Brain pericyte (primary cell): ENCODE measurements around the gene CLCNKB.
"Not testable (repeated sequence)": the region's sequence is repeated elsewhere in the genome, so short reads cannot be mapped to it uniquely, and the experiment has no call there.

Source experiments
- DNase-seq: peaks from one replicate; pipeline ENCODE4 v3.0.0-alpha.2; 2012; ENCODE audit warnings: low read depth, low spot score

The CLCNKB gene

GRCh38 chr1:16057314-16057915, 13.8 kb downstream of the CLCNKB start:
- DNase-seq, result not testable (repeated sequence)

- not testable (repeated sequence) for DNase-seq
Measured at GRCh38 chr1:16058394-16059120, 15.0 kb downstream of the CLCNKB start.

DNA sequence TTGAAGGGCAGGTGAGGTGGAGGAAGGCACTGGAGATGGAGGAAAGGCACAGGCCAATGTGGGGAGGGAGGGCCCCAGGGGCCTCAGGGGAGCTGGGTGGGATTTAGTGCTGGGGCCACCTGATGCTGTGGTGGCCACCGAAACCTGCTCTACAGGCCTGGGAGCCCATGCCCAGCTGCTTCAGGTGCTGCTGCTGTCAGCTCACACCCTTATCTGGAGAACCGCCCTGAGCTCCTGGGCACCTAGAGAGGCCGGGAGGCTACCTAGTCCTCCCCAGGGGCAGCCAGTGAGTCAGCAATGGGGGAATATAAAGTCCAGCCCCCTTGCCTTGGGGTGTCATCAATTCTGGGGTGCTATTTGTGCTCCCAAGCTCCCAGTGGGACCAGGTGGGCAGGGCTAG, 17.7 kb downstream of the CLCNKB start:
- DNase-seq, result no peak

GRCh38 chr1:16061989-16062686, 18.6 kb downstream of the CLCNKB start:
- DNase-seq, result not testable (repeated sequence)

- DNase-seq, result not testable (repeated sequence)
Measured at GRCh38 chr1:16062687-16063075, 19.1 kb downstream of the CLCNKB start.

GRCh38 chr1:16063226-16063829, 19.7 kb downstream of the CLCNKB start:
- no peak for DNase-seq

GRCh38 chr1:16063921-16064320, 20.3 kb downstream of the CLCNKB start:
- DNase-seq, result no peak

DNA sequence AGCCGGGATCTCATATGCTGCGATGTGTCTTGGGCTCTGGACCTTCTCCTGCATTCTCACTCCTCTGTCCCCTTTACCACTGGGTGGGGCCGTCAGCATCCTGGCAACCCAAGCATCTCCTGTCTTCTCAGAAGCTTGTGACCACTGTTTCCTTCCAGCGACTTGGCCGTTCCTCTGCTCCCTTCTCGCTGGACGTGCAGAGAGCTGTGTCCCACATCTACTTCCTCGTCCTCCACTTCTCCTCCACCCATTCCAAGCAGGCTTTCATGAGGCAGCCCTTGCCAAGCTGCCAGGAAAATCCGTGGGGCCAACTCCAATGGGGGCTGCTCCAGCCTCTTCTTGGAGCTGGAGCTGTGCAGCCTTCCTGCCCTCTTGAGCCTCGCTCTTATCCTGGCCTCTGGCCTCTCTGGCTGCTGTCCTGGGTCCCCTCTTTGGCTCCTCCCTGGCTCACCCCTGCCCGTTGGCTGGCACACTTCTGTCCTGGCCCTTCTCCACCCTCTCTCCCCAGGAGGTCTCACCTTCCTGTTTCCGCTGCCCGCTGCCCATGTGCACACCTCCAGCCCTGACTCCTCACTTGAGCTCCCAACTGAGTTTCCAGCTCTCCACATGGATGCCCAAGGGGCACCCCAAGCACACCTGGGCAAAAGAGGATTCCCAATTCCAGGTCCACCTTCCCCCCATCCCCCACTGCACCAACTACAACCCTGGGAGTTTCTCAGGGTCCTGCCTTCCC, 21.1 kb downstream of the CLCNKB start:
- DNase-seq, result no peak

DNA sequence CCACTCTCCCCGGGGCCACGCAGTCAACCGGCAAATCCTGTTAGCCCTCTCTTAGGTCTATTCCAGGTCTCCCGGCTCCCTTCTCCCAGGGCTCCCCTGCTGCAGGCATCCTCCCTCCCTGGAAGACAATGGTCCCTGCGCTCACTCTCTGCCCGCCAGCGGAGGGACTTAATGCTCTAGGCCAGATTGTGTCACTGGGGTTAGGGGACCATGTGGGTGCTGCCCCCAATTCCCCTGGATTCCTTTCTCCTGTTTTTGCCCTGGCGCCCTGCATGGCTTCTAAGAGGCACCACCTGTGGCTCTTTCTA, 21.6 kb downstream of the CLCNKB start:
- DNase-seq, result no peak

- no peak for DNase-seq
Measured at GRCh38 chr1:16066245-16066644, 22.7 kb downstream of the CLCNKB start.

- DNase-seq, result no peak
Measured at GRCh38 chr1:16067127-16067768, 23.7 kb downstream of the CLCNKB start.

DNA sequence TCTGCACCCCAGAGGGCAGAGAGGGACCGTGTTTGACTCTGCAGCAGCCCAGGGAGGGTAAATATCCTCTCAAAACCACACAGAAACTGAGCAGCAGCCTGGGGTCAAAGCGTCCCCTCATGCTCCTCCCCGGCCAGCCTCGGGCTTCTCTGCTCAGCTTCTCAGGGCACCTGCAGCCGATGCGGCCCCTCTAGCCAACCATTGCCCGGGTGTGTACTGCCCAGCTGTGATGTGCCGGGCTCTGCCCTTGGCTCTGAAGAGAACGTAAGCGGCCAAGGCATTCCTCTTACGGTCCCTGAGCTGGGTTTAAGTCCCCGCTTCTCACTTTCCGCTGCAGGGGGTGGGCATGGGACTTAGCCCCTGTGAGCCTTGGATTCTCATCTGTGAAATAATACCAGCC, 24.4 kb downstream of the CLCNKB start:
- no peak for DNase-seq

- no peak for DNase-seq
Measured at GRCh38 chr1:16068356-16069270, 25.0 kb downstream of the CLCNKB start.

DNA sequence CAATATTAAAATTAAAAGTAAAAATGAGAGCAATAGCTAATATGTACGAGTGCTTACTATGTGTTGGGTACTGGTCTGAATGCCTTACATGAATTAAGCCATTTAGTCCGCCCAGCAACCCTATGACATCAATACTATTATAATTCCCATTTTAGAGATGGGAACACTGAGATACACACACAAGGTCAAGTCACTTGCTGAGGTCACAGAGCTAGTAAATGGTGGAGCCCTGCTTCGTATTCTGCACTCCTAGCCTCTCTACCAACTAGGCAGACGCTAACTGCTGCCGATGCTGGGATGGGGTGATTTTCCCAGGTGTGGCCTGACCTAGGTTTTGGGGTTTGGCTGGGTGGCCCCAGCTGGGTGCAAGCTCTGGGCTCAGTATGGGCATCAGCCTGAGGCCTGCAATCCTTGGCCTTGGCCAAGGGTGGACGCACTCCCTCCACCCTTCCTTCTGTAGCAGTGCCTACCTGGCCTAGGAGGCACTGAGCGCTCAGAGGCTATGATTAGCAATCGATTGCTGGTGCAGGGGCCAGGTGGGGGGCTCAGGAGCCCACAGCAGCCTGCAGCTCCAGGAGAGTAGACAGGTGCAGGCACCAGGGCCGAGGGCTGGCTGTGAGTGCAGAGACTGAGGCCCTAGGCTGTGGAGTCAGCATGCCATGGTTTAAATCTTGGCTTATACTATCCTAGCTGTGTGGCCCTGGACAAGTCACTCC, 27.2 kb downstream of the CLCNKB start:
- no peak for DNase-seq

GRCh38 chr1:16071614-16072013, 28.0 kb downstream of the CLCNKB start:
- DNase-seq, result no peak

DNA sequence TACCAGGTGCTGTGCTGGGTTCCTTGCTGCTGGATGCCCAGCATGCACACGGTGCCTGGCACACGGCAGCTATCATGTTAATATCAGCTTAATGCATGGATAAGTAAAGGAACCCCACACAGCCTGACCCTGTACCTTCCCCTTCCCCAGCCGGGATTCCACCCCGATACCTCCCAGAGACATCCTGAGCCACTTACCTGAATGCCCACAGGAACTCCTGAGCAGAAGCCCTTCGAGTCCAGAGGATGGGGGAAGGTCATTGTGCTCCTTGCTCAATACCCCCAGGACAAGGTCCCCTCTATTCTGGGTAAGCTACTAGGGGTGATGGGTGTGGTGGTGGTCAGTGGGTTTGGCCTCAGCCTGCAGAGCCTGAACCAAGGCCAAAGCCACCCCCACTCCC, 28.5 kb downstream of the CLCNKB start:
- no peak for DNase-seq

DNA sequence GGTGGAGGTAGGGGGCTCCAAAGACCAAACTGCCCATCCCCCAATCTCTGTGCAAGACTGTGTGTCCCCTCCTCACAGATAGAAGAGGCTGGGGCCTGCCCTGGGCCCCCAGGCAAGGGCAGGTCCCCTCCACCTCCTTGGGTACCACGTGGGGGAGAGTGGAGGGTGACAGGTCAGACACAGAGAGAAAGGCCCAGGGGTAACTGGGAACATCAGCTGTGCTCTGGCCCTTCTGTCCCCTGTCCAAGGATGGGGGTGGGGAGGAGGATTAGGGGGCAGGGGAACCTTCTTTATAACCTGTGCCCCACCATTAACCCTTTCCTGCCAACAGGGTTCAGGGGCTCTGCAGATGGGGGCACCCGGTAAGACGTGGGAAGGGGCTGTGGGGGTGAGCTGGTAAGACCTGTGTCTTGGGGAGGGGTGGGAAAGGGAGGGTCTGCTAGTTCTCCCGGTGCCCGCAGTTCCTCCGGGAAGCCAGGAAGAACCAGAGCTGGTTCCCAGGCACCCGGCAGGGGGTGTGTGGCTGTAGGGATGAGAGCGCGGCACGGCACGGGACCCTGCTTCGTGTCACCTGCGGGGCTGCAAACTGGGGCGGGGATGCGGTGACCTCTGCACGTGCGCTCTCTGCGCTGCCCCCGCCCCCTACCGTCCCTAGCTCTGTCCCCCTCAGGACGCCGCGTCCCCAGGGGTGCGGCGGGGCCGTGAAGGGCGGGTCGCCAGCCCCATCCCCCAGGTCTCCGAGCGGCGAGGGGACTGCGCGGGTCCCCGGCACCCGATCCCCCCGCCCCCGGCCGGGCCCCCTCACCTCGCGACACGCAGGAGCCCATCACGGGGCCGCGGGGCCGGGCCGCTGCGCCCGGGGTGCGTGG, 29.3 kb downstream of the CLCNKB start:
- DNase-seq, result no peak

GRCh38 chr1:16073490-16074119, 30.0 kb downstream of the CLCNKB start, which contains the start of gene FAM131C:
FAM131C (minus strand) TSS chr1:16073651; CDS start chr1:16073442, 209 bp downstream.
- DNase-seq, result no peak
